ENCODE measurements around the gene NOTO. TPM values are rescaled to one million over a fixed set of nuclear protein-coding genes. Genes with fewer than 3 reads are reported as not detected.
"Not testable (repeated sequence)": the region's sequence is repeated elsewhere in the genome, so short reads cannot be mapped to it uniquely, and the experiment has no call there.

NOTO gene
- total RNA-seq, 2 donors from 2014 or later, result not detected

GRCh38 chr2:73175663-73176204 lies 26.6 kb upstream of the NOTO start:
- Mint-ChIP-seq H3K27ac (no peak overlapping the region), H3K4me3 (peak overlapping the region; percentile 95), H3K4me1 (peaks cover 19% of the 10 kb centered on the region), H3K27me3 (peaks cover 33% of the 10 kb centered on the region), H3K36me3 (ENCODE audit: low read depth) (no peaks in the 10 kb centered on the region)
- no peaks in the 10 kb centered on the region for H3K9me3 ChIP-seq (ENCODE audit: control insufficient read depth, low read length, poor library complexity, severe bottlenecking)
- DNase-seq (peak; percentile 55 to 62 (median 59)), ATAC-seq (peak; percentile 60)

- Mint-ChIP-seq H3K27me3 (peaks cover 34% of the 10 kb centered on the region), H3K4me3 (peak overlapping the region; percentile 95), H3K27ac (peak overlapping the region; percentile 16), H3K36me3 (ENCODE audit: low read depth) (no peaks in the 10 kb centered on the region), H3K4me1 (peaks cover 23% of the 10 kb centered on the region)
- DNase-seq, result peak in 2 of 3 donors; percentile 16 to 23
- ATAC-seq, result peak; percentile 53
- H3K9me3 ChIP-seq (ENCODE audit: control insufficient read depth, low read length, poor library complexity, severe bottlenecking), result no peaks in the 10 kb centered on the region
Observed at GRCh38 chr2:73176205-73176880, 26.0 kb upstream of the NOTO start.

- Mint-ChIP-seq H3K27ac (peak overlapping the region; percentile 16), H3K4me1 (peaks cover 23% of the 10 kb centered on the region), H3K27me3 (peaks cover 34% of the 10 kb centered on the region), H3K36me3 (ENCODE audit: low read depth) (no peaks in the 10 kb centered on the region), H3K4me3 (peak overlapping the region; percentile 95)
- peak; percentile 92 for ATAC-seq
- DNase-seq, result peak; percentile 80 to 89 (median 88)
- no peaks in the 10 kb centered on the region for H3K9me3 ChIP-seq (ENCODE audit: control insufficient read depth, low read length, poor library complexity, severe bottlenecking)
Observed at GRCh38 chr2:73176881-73177644, 25.3 kb upstream of the NOTO start.

DNA sequence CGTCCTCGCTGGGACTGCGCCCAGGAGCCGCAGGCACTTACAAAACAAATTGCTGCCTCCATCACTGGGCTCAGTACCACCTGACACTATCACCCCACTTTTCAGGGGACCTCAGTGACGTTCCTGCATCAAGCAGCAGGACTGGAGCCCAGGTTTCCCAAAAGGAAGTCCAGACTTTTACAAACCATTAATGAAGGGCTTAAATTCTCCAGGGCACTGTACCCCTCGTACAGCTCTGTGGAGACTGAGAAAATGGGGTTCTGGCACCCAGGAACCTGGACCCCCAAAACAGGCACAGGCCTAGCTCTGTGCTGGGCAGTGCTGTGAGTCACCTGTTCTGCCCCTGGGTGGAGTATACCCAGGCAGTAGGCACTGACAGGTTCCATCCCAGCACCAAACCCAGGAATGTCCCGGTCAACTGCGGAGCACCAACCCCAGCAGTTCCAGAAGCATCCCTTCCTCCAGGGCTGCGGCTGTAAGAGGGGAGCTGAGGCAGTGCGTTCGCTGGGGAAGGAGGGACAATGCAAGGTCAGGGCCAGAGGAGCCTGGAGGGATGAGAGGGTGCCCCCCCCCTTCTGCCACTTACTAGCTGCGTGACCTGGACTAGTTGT lies 24.6 kb upstream of the NOTO start:
- peak overlapping the region; percentile 95 for H3K4me3 Mint-ChIP-seq
- no peak for DNase-seq
- no peak overlapping the region for H3K27ac Mint-ChIP-seq
- H3K9me3 ChIP-seq (ENCODE audit: control insufficient read depth, low read length, poor library complexity, severe bottlenecking), result no peaks in the 10 kb centered on the region
- H3K27me3 Mint-ChIP-seq, result peaks cover 32% of the 10 kb centered on the region
- no peaks in the 10 kb centered on the region for H3K36me3 Mint-ChIP-seq (ENCODE audit: low read depth)
- peaks cover 23% of the 10 kb centered on the region for H3K4me1 Mint-ChIP-seq
- ATAC-seq, result peak; percentile 1

GRCh38 chr2:73185965-73186364 lies 16.4 kb upstream of the NOTO start:
- no peaks in the 10 kb centered on the region for H3K9me3 ChIP-seq (ENCODE audit: control insufficient read depth, low read length, poor library complexity, severe bottlenecking)
- Mint-ChIP-seq H3K4me3 (no peak overlapping the region), H3K27me3 (peaks cover 23% of the 10 kb centered on the region), H3K4me1 (peaks cover 7% of the 10 kb centered on the region), H3K27ac (no peak overlapping the region), H3K36me3 (ENCODE audit: low read depth) (peaks cover 4% of the 10 kb centered on the region)
- no peak for ATAC-seq
- no peak for DNase-seq

DNA sequence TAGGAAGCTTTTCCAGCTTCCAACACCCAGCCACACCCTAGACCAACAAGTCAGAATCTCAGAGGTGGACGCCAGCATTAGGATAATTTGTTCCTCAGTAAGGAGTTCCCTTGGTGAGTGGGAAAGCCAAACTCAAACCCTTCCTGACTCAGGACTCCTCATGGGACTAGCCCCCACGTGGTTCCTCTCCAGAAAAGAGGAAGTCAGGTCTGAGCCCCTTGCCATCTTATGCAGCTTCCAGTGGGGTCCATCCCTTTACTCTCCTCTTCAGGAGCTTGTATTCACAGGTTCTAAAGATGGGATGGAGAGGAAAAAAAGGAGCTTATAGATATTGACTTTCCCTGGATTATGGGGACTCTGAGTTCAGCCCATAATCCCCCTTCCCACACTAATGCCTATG lies 14.8 kb upstream of the NOTO start:
- peaks cover 23% of the 10 kb centered on the region for H3K27me3 Mint-ChIP-seq
- DNase-seq (no peak), ATAC-seq (no peak)
- peaks cover 4% of the 10 kb centered on the region for H3K4me1 Mint-ChIP-seq
- peaks cover 4% of the 10 kb centered on the region for H3K36me3 Mint-ChIP-seq (ENCODE audit: low read depth)
- H3K4me3 Mint-ChIP-seq, result no peak overlapping the region
- H3K27ac Mint-ChIP-seq, result no peak overlapping the region
- H3K9me3 ChIP-seq (ENCODE audit: control insufficient read depth, low read length, poor library complexity, severe bottlenecking), result no peaks in the 10 kb centered on the region

- peaks cover 50% of the 10 kb centered on the region for H3K27me3 Mint-ChIP-seq
- no peak overlapping the region for H3K27ac Mint-ChIP-seq
- no peak overlapping the region for H3K4me3 Mint-ChIP-seq
- DNase-seq (no peak), ATAC-seq (no peak)
- peaks cover 4% of the 10 kb centered on the region for H3K4me1 Mint-ChIP-seq
- H3K36me3 Mint-ChIP-seq (ENCODE audit: low read depth), result no peaks in the 10 kb centered on the region
- H3K9me3 ChIP-seq (ENCODE audit: control insufficient read depth, low read length, poor library complexity, severe bottlenecking), result no peaks in the 10 kb centered on the region
Observed at GRCh38 chr2:73197579-73197978, 4.8 kb upstream of the NOTO start.

DNA sequence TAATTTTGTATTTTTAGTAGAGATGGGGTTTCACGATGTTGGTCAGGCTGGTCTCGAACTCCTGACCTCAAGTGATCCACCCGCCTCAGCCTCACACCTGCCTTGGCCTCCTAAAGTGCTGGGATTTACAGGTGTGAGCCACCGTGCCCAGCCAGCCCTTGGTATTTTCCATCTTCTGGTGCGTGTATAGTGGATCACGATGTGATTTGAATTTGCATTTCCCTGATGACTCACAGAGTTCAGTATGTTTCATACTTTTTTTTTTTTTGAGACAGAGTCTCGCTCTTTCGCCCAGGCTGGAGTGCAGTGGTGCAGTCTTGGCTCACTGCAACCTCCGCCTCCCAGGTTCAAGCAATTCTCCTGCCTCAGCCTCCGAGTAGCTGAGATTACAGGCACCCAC lies 2.1 kb upstream of the NOTO start:
- DNase-seq; H3K4me1 Mint-ChIP-seq; H3K9me3 ChIP-seq (ENCODE audit: control insufficient read depth, low read length, poor library complexity, severe bottlenecking); H3K36me3 Mint-ChIP-seq (ENCODE audit: low read depth); ATAC-seq; H3K27ac Mint-ChIP-seq; H3K4me3 Mint-ChIP-seq: not testable (repeated sequence)
- H3K27me3 Mint-ChIP-seq, result peaks cover 66% of the 10 kb centered on the region

- DNase-seq, result no peak
- H3K27me3 Mint-ChIP-seq, result peaks cover 62% of the 10 kb centered on the region
- H3K9me3 ChIP-seq (ENCODE audit: control insufficient read depth, low read length, poor library complexity, severe bottlenecking), result no peaks in the 10 kb centered on the region
- peaks cover 2% of the 10 kb centered on the region for H3K36me3 Mint-ChIP-seq (ENCODE audit: low read depth)
- peak overlapping the region; percentile 60 for H3K4me3 Mint-ChIP-seq
- ATAC-seq, result peak; percentile 56
- H3K4me1 Mint-ChIP-seq, result peaks cover 8% of the 10 kb centered on the region
- H3K27ac Mint-ChIP-seq, result no peak overlapping the region
Observed at GRCh38 chr2:73203055-73203681, 794 bp downstream of the NOTO start.

GRCh38 chr2:73205611-73206010 lies 3.2 kb downstream of the NOTO start:
- ATAC-seq, result no peak
- peaks cover 61% of the 10 kb centered on the region for H3K27me3 Mint-ChIP-seq
- no peak overlapping the region for H3K27ac Mint-ChIP-seq
- H3K36me3 Mint-ChIP-seq (ENCODE audit: low read depth), result peaks cover 10% of the 10 kb centered on the region
- DNase-seq, result no peak
- H3K4me3 Mint-ChIP-seq, result no peak overlapping the region
- H3K9me3 ChIP-seq (ENCODE audit: control insufficient read depth, low read length, poor library complexity, severe bottlenecking), result no peaks in the 10 kb centered on the region
- peaks cover 11% of the 10 kb centered on the region for H3K4me1 Mint-ChIP-seq

DNA sequence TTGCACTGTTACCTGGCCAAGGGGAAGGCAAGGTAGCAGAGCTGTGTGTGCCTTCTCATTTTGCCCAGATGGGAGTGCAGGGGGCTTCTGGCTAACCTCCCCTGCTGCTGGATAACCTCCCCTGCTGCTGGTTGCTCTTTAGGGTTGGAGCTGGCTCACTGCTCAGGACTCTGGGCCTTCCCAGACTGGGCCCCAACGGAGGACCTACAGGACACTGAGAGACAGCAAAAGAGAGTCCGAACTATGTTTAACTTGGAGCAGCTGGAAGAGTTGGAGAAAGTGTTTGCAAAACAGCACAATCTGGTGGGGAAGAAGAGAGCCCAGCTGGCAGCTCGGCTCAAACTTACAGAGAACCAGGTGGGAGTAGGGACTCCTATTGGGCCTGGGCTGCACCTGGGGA lies 5.9 kb downstream of the NOTO start:
- no peak for DNase-seq
- H3K27ac Mint-ChIP-seq, result no peak overlapping the region
- no peak for ATAC-seq
- no peak overlapping the region for H3K4me3 Mint-ChIP-seq
- H3K27me3 Mint-ChIP-seq, result peaks cover 54% of the 10 kb centered on the region
- H3K4me1 Mint-ChIP-seq, result peaks cover 13% of the 10 kb centered on the region
- peaks cover 10% of the 10 kb centered on the region for H3K36me3 Mint-ChIP-seq (ENCODE audit: low read depth)
- H3K9me3 ChIP-seq (ENCODE audit: control insufficient read depth, low read length, poor library complexity, severe bottlenecking), result no peaks in the 10 kb centered on the region

DNA sequence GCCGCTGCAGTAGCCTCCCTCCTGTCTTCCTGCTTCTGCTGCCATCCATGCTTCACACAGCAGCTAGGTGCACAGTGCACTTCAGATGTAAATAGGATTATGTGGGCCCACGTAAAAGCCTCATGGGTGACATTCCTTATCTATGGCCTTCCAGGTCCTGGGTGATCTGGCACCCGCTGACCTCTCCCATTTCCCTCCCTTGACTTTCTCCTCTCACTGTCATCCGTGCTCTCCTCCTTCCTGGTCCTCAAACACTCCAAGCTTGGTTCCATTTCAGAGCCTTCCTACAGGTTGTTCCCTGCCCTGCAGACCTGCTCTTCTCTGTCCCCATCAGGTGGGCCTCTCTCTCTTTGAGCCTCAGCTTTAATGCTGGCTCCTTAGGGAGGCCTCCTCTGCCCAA lies 7.6 kb downstream of the NOTO start:
- ATAC-seq (no peak), DNase-seq (no peak)
- no peaks in the 10 kb centered on the region for H3K9me3 ChIP-seq (ENCODE audit: control insufficient read depth, low read length, poor library complexity, severe bottlenecking)
- Mint-ChIP-seq H3K4me3 (peak overlapping the region; percentile 63), H3K27me3 (peaks cover 40% of the 10 kb centered on the region), H3K27ac (peak overlapping the region; percentile 21), H3K4me1 (peaks cover 23% of the 10 kb centered on the region), H3K36me3 (ENCODE audit: low read depth) (peaks cover 8% of the 10 kb centered on the region)

DNA sequence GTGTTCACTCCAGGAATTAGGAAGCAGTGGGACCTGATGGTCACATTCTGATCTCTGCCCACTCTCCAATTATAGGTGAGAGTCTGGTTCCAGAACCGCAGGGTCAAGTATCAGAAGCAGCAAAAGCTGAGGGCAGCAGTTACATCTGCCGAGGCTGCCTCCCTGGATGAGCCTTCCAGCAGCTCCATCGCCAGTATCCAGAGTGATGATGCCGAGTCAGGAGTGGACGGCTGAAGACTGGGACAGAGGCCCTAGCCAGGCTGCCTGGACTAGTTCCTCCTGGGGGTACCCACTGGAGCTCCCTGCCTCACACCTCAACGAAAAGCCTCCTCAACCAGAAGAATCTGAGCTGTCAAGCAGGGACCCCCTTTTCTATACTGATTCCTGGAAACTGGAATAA lies 8.3 kb downstream of the NOTO start:
- Mint-ChIP-seq H3K27ac (no peak overlapping the region), H3K4me1 (peaks cover 30% of the 10 kb centered on the region), H3K27me3 (peaks cover 37% of the 10 kb centered on the region), H3K36me3 (ENCODE audit: low read depth) (peaks cover 8% of the 10 kb centered on the region), H3K4me3 (no peak overlapping the region)
- ATAC-seq (no peak), DNase-seq (no peak)
- no peaks in the 10 kb centered on the region for H3K9me3 ChIP-seq (ENCODE audit: control insufficient read depth, low read length, poor library complexity, severe bottlenecking)
